GM19452 (cell line): ENCODE measurements around the gene SPRING1.
"Not testable (repeated sequence)": the region's sequence is repeated elsewhere in the genome, so short reads cannot be mapped to it uniquely, and the experiment has no call there.

ENCODE experiments used
- ATAC-seq: cut with Tn5 transposase; IDR thresholded peaks from one replicate; pipeline ENCODE4 v1.9.1; 2021; ENCODE audit not compliant: unreplicated experiment

Gene SPRING1

DNA sequence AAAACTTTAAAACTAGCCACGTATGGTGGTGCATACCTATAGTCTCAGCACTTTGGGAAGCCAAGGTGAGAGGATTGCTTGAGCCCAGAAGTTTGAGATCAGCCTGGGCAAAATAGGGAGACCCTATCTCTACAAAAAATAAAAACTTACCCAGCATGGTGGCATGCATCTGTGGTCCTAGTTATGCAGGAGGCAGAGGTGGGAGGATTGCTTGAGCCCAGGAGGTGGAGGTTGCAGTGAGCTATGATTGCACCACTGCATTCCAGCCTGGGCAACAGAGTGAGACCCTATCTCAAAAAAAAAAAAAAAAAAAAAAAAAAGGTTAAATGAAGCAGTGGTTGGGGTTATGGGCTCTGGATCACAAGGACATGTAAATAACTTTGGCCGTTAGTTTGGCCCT is 4.9 kb upstream of the SPRING1 start:
- not testable (repeated sequence) for ATAC-seq

DNA sequence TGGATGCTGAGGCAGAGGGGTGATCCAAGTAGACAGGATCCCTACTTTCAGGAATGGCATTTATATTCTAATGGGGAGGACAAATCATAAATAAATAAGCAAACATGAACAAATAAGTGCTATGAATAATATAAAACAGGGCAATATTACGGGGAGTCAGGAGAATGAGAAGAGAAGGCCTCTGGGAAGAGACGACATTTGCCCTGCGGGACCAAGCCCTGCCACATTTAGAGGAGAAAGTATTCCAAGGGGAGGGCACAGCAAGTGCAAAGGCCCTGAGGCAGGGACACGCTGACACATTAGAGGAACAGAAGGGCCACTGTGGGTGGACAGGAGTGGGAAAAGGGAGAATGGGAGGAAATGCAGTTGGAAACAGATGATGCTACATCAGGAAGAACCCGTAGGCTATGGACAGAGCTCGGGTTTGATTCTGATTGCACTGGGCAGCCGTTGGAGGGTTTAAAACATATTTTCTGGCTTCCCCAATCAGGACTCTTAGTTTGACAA is 1.6 kb upstream of the SPRING1 start:
- no peak for ATAC-seq

DNA sequence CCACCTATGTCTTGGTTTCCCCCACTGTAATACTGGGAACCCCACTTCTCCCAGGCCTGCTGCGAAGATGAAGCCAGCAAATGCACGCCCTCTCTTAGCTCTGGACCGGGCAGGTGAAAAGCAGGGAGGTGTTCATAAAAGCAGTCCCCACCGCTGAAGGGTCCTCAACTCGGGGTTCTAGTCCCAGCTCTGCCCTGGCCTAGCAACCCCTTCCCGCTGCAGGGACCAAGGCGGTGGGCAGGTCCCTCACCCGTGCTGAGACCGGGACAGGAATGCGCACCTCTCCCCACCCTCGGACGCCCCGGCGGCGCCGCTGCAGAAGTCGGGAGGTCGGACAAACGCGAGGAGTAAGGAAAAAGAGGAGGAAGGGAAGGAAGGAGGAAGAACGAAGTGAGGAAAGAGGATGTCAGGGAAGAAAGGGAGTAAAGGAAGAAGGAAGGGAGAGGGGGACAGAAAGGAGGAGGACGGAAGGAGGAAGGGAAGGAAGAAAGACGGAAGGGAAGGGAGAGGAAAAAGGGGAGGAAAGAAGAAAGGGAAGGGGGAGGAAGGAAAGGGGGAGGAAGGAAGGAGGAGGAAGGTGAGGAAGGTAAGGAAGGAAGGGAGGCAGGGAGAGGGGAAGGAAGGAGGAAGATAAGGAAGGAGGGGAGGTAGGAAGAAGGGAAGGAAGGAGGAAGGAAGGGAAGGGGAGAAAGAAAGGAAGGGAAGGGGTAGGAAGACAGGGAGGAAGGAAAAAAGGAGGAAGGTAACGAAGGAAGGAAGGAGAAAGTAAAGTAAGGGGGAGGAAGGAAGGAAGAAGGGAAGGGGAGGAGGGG is 701 bp downstream of the SPRING1 start:
- no peak for ATAC-seq

GRCh38 chr12:116735951-116736599 is 1.8 kb downstream of the SPRING1 start:
- no peak for ATAC-seq

DNA sequence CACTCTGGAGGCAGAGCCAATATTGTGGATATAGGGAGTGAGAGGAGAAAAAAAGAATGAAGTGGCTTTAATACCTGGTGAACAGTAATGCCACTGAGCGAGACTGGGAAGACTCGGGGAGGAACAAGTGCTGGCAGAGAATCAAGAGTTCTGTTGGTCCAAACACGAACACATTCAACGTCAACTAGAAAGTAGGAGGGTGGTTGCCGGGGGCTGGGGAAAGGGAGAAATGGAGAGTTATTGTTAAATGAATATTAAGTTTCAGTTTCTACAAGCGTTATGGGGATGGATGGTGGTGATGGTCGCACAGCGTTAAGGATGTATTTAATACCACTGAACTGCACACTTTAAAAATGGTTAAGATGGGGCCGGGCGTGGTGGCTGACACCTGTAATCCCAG is 2.8 kb downstream of the SPRING1 start:
- ATAC-seq, result no peak

GRCh38 chr12:116734156-116734768 is 3.6 kb downstream of the SPRING1 start:
- no peak for ATAC-seq

GRCh38 chr12:116731801-116732200 is 6.1 kb downstream of the SPRING1 start:
- no peak for ATAC-seq

GRCh38 chr12:116727891-116728290 is 10.0 kb downstream of the SPRING1 start:
- no peak for ATAC-seq

- no peak for ATAC-seq
Measured at GRCh38 chr12:116727261-116727660, 10.6 kb downstream of the SPRING1 start.

DNA sequence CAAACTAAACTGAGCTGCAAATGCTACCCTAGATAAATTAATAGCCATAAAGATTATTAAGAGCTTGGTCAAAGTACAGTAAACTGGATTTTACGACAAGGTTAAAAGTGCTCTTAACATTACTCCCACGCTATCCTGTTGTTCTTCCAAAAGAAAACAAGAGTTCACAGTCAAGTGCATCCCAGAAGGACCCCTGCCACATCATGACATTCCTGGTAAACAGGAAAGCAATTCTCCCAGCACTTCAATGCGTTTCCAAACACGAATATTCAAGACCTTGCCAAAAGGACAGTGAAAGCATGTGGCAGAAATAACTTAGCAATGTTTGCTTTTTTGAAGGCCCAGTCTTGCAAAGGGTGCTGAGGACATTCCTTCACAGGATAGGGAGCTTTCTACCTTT is 11.2 kb downstream of the SPRING1 start:
- no peak for ATAC-seq

DNA sequence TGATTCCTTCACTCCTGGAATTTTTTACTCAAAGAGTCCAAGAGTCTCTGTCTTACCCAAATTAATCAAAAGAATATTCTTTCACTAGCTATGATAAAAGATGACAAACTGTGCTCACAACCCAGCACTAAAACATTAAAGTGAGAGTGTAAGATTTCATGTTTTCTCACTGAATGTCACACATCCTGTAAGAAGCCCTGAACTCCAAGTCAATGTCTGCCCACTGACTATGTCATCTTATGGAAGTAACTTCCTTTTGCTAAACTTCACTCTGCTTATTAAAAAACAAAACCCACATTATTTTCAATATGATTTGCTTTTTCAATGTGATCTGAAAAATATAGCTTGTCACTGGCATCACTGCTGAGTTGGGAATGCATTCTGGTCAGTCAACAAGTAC is 15.6 kb downstream of the SPRING1 start:
- no peak for ATAC-seq

DNA sequence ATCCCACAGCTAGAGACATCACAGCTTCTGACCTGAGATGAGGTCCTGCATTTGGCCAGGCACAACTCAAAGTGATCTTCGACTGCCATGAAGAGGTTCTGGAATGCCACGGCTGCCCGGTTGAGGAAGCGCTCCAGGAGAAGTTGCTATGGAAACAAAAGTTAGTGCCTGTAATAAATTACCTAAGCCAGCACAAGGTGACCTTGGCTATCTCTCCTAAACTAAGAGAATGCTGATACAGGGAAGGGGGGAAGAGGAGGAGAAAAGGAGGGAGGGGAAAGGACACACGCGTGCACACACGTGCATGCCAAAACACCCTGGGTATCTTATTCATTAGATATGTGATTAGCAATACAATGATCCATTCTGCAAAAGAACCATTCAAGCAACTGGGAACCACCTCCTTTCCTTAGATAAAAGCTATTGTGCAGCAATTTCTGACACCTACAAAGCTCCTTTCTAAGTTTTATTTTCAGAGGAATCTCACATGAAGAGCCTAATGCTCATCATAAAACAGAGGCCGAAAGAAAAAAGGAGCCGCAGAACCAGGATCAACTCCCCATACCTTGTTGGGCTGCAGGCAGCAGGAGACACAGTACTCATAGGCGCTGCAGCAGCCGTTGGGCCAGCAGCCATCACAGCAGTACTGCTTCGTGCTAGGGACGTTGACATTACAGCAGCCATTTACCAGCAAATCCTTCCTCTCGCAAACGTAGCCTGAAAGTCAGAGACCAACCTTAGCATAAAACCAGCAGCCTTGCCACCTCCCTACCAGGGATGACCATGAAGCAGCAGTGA is 17.9 kb downstream of the SPRING1 start:
- ATAC-seq, result no peak

GRCh38 chr12:116718655-116719454 is 19.0 kb downstream of the SPRING1 start:
- ATAC-seq, result no peak

GRCh38 chr12:116717466-116718437 is 20.1 kb downstream of the SPRING1 start:
- no peak for ATAC-seq

- ATAC-seq, result no peak
Measured at GRCh38 chr12:116714175-116714574, 23.7 kb downstream of the SPRING1 start.

- ATAC-seq, result no peak
Measured at GRCh38 chr12:116713527-116713926, 24.3 kb downstream of the SPRING1 start.

- no peak for ATAC-seq
Measured at GRCh38 chr12:116712458-116713303, 25.2 kb downstream of the SPRING1 start.
